Glutamatergic neuron (in vitro differentiated cells): ENCODE measurements around the gene TIAM2. TPM values are rescaled to one million over a fixed set of nuclear protein-coding genes. Genes with fewer than 3 reads are reported as not detected.

Experiments used
- DNase-seq: peaks from one replicate; pipeline ENCODE4 v3.0.0; 2022
- H3K27ac Mint-ChIP-seq: one replicate; pipeline ENCODE4 v1.8.0; 2020; ENCODE audit warnings: mild to moderate bottlenecking, mixed read lengths, inconsistent platforms; ENCODE audit not compliant: unreplicated experiment
- H3K27me3 Mint-ChIP-seq: one replicate; pipeline ENCODE4 v1.8.0; 2020; ENCODE audit warnings: mild to moderate bottlenecking, moderate library complexity, mixed read lengths, inconsistent platforms; ENCODE audit not compliant: unreplicated experiment
- H3K36me3 Mint-ChIP-seq: one replicate; pipeline ENCODE4 v1.8.0; 2020; ENCODE audit warnings: mild to moderate bottlenecking, mixed read lengths, inconsistent platforms; ENCODE audit not compliant: unreplicated experiment
- H3K4me1 Mint-ChIP-seq: one replicate; pipeline ENCODE4 v1.8.0; 2020; ENCODE audit warnings: mild to moderate bottlenecking, low read depth, mixed read lengths, inconsistent platforms; ENCODE audit not compliant: unreplicated experiment
- H3K4me3 Mint-ChIP-seq: one replicate; pipeline ENCODE4 v1.8.0; 2020; ENCODE audit warnings: mild to moderate bottlenecking, mixed read lengths, inconsistent platforms; ENCODE audit not compliant: unreplicated experiment
- H3K9me3 Mint-ChIP-seq: one replicate; pipeline ENCODE4 v1.8.0; 2020; ENCODE audit warnings: mild to moderate bottlenecking, moderate library complexity, mixed read lengths, inconsistent platforms; ENCODE audit not compliant: unreplicated experiment
- total RNA-seq: library from RNA; stranded (reverse); fragmentation: NEBNext Ultra II Directional; extraction: Animal tissue kit (Norgen Biotek cat#: 25700); gene quantifications from one replicate; pipeline ENCODE4 v1.2.1, GENCODE V29; 2021; ENCODE audit not compliant: unreplicated experiment
- TF ChIP-seq, protein P1 (sequence below): fragments of 200-600 bp; sonication (generic); IDR thresholded peaks from one replicate; pipeline ENCODE4 v1.5.0; 2021; ENCODE audit not compliant: partially characterized antibody, unreplicated experiment

Gene TIAM2
- total RNA-seq, 1 donor from 2014 or later = 113 TPM

DNA sequence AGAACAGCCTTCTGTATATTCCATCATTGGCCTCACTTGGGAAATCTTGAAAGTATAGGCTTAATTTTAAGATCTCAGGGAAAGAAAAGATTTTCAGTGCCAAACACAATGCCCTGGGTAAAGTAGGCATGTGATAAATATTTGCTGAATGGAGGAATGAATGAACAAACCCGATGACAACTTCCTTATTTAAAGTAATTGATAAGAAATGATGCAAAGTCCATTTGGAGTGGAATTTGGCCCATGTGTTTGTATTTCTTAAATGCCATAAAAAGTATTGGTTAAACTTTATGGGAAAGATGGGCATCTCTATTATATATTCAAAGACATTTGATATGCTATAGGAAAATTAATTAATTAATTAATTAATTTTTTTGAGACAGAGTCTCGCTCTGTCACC, 3.7 kb downstream of the TIAM2 start:
- TF ChIP-seq, protein P1, sequence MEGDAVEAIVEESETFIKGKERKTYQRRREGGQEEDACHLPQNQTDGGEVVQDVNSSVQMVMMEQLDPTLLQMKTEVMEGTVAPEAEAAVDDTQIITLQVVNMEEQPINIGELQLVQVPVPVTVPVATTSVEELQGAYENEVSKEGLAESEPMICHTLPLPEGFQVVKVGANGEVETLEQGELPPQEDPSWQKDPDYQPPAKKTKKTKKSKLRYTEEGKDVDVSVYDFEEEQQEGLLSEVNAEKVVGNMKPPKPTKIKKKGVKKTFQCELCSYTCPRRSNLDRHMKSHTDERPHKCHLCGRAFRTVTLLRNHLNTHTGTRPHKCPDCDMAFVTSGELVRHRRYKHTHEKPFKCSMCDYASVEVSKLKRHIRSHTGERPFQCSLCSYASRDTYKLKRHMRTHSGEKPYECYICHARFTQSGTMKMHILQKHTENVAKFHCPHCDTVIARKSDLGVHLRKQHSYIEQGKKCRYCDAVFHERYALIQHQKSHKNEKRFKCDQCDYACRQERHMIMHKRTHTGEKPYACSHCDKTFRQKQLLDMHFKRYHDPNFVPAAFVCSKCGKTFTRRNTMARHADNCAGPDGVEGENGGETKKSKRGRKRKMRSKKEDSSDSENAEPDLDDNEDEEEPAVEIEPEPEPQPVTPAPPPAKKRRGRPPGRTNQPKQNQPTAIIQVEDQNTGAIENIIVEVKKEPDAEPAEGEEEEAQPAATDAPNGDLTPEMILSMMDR = no peak
- Mint-ChIP-seq H3K9me3 (peaks cover 9% of the 10 kb centered on the region), H3K4me1 (peaks cover 12% of the 10 kb centered on the region), H3K27ac (no peak overlapping the region), H3K36me3 (no peaks in the 10 kb centered on the region), H3K4me3 (no peak overlapping the region), H3K27me3 (peaks cover 2% of the 10 kb centered on the region)
- no peak for DNase-seq

DNA sequence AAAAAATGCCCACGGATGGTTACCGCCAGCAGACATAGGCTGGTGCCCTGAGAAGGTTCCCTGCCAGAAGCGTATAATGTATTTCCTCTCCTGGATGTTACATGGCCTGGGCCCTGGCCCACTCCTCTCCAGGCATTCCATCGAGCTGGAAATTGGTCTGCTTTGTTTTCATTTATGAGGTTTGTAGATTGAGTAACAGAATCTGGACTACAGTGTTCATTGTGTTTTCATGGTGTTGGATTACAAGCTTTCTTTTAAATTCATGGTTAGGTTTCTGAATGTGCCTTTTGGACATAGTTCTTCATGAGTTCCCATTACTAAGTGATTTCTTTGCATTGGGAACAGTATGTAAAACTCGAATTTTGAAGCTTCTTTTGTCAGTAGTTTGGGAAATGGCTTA, 6.4 kb downstream of the TIAM2 start:
- no peaks in the 10 kb centered on the region for H3K36me3 Mint-ChIP-seq
- H3K27ac Mint-ChIP-seq = no peak overlapping the region
- no peak overlapping the region for H3K4me3 Mint-ChIP-seq
- H3K4me1 Mint-ChIP-seq = peaks cover 14% of the 10 kb centered on the region
- TF ChIP-seq, protein P1 = no peak
- peaks cover under 1% of the 10 kb centered on the region for H3K9me3 Mint-ChIP-seq
- H3K27me3 Mint-ChIP-seq = peaks cover 1% of the 10 kb centered on the region
- DNase-seq = no peak

DNA sequence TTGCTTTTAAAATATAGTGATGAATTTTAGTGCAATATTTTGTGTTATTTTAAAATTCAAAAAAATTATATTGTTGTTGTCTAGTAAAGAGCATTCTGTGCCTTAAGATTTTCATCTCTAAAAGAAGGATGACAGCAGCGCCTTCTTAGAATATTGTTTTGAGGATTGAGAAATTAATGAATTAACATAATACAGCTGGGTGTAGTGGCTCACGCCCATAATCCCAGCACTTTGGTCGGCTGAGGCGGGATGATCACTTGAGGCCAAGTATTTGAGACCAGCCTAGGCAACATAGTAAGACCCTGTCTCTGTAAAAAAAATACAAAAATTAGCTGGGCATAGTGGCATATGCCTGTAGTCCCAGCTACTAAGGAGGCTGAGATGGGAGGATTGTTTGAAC, 6.8 kb downstream of the TIAM2 start:
- Mint-ChIP-seq H3K36me3 (no peaks in the 10 kb centered on the region), H3K4me1 (peaks cover 13% of the 10 kb centered on the region), H3K27ac (no peak overlapping the region), H3K27me3 (peaks cover 1% of the 10 kb centered on the region), H3K9me3 (no peaks in the 10 kb centered on the region), H3K4me3 (no peak overlapping the region)
- TF ChIP-seq, protein P1 = no peak
- no peak for DNase-seq

DNA sequence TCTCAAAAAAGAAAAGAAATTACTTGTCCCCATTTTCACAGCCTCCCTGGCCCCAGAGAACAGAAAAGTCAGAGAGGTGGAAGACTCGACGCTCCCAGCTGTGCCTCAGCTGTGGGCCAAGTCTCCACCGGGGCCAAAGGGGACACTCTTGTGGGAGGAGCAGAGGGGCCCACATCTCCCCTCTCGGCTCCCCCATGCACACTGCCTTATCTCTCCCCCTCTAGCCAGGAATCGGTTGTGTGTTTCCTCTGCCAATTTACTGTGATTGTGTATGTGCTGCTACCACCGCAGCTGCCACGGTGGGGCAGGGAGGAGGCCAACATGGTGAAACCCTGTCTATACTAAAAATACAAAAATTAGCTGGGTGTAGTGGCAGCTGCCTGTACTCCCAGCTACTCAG, 8.4 kb downstream of the TIAM2 start:
- no peaks in the 10 kb centered on the region for H3K36me3 Mint-ChIP-seq
- no peak overlapping the region for H3K4me3 Mint-ChIP-seq
- no peaks in the 10 kb centered on the region for H3K9me3 Mint-ChIP-seq
- peaks cover 1% of the 10 kb centered on the region for H3K27me3 Mint-ChIP-seq
- DNase-seq = no peak
- no peak overlapping the region for H3K27ac Mint-ChIP-seq
- TF ChIP-seq, protein P1 = no peak
- H3K4me1 Mint-ChIP-seq = peaks cover 11% of the 10 kb centered on the region

DNA sequence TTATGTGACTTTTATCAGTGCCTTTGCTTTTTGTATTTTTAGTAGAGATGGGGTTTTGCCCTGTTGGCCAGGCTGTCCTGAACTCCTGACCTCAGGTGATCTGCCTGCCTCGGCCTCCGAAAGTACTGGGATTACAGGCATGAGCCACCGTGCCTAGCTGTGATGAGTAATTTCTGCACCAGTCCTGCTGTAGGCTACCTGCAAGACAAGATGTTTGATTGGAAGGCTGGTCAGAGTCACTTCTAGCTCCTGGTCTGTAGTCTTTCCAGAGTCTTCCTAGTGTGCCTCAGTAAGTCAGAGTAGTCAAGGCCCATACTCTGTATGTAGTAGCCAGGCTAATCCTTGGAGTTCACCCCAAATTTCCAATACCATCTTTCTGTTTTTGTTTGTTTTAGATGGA, 8.9 kb downstream of the TIAM2 start:
- Mint-ChIP-seq H3K27me3 (peaks cover 1% of the 10 kb centered on the region), H3K36me3 (no peaks in the 10 kb centered on the region), H3K9me3 (no peaks in the 10 kb centered on the region), H3K27ac (no peak overlapping the region), H3K4me3 (no peak overlapping the region), H3K4me1 (peaks cover 16% of the 10 kb centered on the region)
- TF ChIP-seq, protein P1 = no peak
- DNase-seq = no peak
